Body of pancreas (tissue), 4 donors: Measurements from ENCODE around the gene PAX8. TPM values are rescaled to one million over a fixed set of nuclear protein-coding genes. Genes with fewer than 3 reads are reported as not detected.

Experiments
- ATAC-seq: fragments of 150-250 bp; one replicate; pipeline ENCODE4 v1.9.1; 2016
- DNase-seq, 4 donors: peaks; one replicate each; pipeline ENCODE4 v3.0.0-alpha.2; 2019
- H3K27ac ChIP-seq, 4 donors: fragments of 200-600 bp; sonication (generic); 1 replicate in 3 of 4; 2 replicates in 1 of 4; pipeline versions ENCODE4 v1.5.1 to v1.6.1; 2016 to 2019; ENCODE audit warnings: mild to moderate bottlenecking in 1 of 4, mixed read lengths in 1 of 4, moderate library complexity in 1 of 4
- H3K27me3 ChIP-seq, 2 donors: fragments of 200-600 bp; sonication (generic); one replicate each; pipeline ENCODE4 v1.6.0; 2016; ENCODE audit warnings: mild to moderate bottlenecking in 1 of 2
- H3K36me3 ChIP-seq, 2 donors: fragments of 200-600 bp; sonication (generic); replicated peaks in 1 of 2; 2 replicates each; pipeline ENCODE4 v1.5.1; 2016; ENCODE audit warnings: low read depth in 2 of 2; ENCODE audit not compliant: insufficient read depth in 1 of 2
- H3K4me1 ChIP-seq: fragments of 200-600 bp; sonication (generic); one replicate; pipeline ENCODE4 v1.6.0; 2016
- H3K4me3 ChIP-seq, 2 donors: fragments of 200-600 bp; sonication (generic); 1 replicate in 1 of 2; 2 replicates in 1 of 2; pipeline ENCODE4 v1.5.1; 2016 to 2019
- H3K9me3 ChIP-seq, 3 donors: fragments of 200-600 bp; sonication (generic); 1 replicate in 2 of 3; 2 replicates in 1 of 3; pipeline ENCODE4 v1.5.1; 2016
- POLR2A ChIP-seq, 3 donors: fragments of 450-650 bp; IDR thresholded peaks; one replicate each; pipeline ENCODE4 v1.6.1; 2016; ENCODE audit warnings: antibody characterized with exemption in 3 of 3, mild to moderate bottlenecking in 2 of 3
- WGBS, 2 donors: methylation state at CpG; one replicate each; pipeline ENCODE4 v1.1.5; 2017; 5-methylcytosine and 5-hydroxymethylcytosine counted together
- intact Hi-C: fragments of 100-400 bp; cut with DNase I; formaldehyde crosslinking; loops from one replicate; pipeline ENCODE4 v1.15.1; 2023
- total RNA-seq, 2 donors: library from RNA; depleted of rRNA; stranded (reverse); fragments of >200 nt; gene quantifications; one replicate each; pipeline ENCODE4 v1.1.0, GENCODE V29; 2016
- TF ChIP-seq, protein P1 (sequence below), 7 experiments: fragments of 450-650 bp in 4 of 7; fragments of 200-600 bp in 3 of 7; sonication (generic) in 3 of 7; IDR thresholded peaks; one replicate each; pipeline ENCODE4 v1.5.1; 2016 to 2019; ENCODE audit warnings: antibody characterized with exemption in 7 of 7

The PAX8 gene
- total RNA-seq, 2 donors from 2014 or later = 0.52 to 2.3 TPM

DNA sequence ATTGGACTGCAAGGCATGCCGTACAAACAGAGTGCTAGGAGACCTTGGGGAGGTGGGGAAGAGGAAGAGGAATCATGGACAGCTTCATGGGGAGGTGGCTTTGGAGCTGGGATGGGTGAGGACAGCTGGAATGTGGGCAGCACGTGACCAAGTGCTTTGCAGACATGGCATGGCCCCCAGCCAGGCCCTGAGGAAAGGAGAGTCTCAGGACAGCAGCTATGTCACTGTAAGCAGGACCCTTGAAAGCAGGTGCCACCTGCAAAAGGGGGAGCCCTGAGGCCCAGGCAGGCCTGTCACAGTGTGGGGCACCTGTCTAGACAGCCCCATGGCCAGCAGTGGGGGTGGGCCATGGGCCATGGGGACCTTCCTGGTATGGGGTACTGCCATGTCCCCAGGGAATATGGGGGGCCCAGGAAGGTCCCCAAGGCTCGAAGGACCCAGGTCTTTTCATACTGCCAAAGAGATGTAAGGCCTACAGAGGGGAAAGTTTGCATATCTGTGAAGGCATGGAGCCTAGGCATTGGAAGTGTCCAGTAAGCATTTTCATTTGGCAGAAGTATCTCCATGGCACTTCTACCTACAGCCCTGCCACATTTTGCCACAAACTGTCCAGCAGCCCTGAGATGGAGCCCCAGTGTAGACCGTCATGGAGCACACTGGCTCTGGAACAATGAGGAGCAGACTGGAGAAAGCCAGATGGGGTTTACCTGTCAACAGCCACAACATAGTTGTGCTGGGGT is 9.9 kb downstream of the PAX8 start:
- H3K4me3 ChIP-seq = no peak overlapping the region
- TF ChIP-seq, protein P1, sequence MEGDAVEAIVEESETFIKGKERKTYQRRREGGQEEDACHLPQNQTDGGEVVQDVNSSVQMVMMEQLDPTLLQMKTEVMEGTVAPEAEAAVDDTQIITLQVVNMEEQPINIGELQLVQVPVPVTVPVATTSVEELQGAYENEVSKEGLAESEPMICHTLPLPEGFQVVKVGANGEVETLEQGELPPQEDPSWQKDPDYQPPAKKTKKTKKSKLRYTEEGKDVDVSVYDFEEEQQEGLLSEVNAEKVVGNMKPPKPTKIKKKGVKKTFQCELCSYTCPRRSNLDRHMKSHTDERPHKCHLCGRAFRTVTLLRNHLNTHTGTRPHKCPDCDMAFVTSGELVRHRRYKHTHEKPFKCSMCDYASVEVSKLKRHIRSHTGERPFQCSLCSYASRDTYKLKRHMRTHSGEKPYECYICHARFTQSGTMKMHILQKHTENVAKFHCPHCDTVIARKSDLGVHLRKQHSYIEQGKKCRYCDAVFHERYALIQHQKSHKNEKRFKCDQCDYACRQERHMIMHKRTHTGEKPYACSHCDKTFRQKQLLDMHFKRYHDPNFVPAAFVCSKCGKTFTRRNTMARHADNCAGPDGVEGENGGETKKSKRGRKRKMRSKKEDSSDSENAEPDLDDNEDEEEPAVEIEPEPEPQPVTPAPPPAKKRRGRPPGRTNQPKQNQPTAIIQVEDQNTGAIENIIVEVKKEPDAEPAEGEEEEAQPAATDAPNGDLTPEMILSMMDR (IDR thresholded peaks at IDR 0.05) = no peak
- TF ChIP-seq POLR2A (IDR thresholded peaks at IDR 0.05) = no peak
- no peaks in the 10 kb centered on the region for H3K27me3 ChIP-seq
- no peak overlapping the region for H3K27ac ChIP-seq
- 64 to 79% methylated on average over 3 to 4 of the region's 4 CpGs for WGBS, 2 donors
- peaks cover 21% of the 10 kb centered on the region for H3K4me1 ChIP-seq
- H3K36me3 ChIP-seq = no peaks in the 10 kb centered on the region
- intact Hi-C loops = no loop called here
- ATAC-seq (no peak), DNase-seq (no peak)
- H3K9me3 ChIP-seq = no peaks in the 10 kb centered on the region

DNA sequence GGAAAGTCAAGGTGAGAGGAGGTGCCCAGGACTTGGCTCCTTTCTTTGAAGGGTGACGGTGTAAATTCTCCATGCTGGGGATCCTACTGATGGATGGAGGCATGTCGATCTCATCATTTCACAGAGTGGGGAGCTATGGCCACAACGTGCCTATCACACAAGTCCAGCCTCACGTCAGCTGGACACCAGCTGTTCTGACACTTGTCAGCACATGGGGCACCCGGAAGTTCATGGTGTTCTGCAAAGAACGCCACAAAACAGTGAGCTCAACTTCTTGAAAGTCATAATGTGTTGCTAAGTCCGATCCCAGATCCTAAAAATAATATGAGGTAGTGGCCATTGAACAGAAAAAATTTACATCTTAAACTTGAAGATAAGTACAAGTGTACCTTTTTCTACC is 12.3 kb downstream of the PAX8 start:
- DNase-seq = no peak
- intact Hi-C loops = no loop called here
- Histone ChIP-seq H3K27me3 (no peaks in the 10 kb centered on the region), H3K27ac (no peak overlapping the region), H3K9me3 (no peaks in the 10 kb centered on the region), H3K4me1 (peaks cover 10% of the 10 kb centered on the region), H3K36me3 (no peaks in the 10 kb centered on the region), H3K4me3 (no peak overlapping the region)
- TF ChIP-seq POLR2A (IDR thresholded peaks at IDR 0.05) = no peak
- TF ChIP-seq, protein P1 (IDR thresholded peaks at IDR 0.05) = no peak
- 65 to 71% methylated on average over 7 of the region's 7 CpGs for WGBS, 2 donors
- no peak for ATAC-seq

DNA sequence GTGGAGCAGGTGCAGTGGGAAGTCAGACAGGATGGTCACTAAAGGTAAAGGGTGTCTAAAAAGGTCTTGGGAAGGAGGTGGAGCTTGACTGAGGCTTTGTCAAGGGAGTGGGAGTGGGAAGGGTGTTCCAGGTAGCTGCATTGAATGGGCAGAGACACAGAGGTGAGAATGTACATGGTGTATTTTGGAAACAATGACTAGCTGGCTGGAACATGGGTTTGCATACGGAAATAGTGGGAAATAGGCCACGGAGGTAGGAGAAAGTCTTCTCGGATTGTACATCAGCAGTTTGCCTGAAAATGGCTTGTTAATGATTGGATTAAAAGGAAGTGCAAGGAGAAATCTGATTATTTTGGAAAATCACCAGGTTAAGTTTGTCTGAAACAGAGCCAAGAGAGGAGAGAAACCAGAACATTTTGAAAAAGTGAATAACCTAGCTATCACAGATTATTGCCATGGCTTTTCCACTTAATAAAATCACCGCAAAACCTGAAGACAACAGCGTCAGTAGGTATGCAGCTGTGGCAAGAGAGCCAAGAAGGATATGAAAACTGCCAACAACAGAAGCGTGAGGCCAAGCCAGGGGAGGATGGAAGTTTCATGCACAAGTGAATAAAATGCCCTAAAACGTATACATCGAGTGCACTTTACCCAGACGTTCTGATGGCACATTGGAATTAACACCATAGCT is 13.9 kb downstream of the PAX8 start:
- 53 to 56% methylated on average over 9 of the region's 9 CpGs for WGBS, 2 donors
- H3K4me3 ChIP-seq = no peak overlapping the region
- DNase-seq (no peak), ATAC-seq (peak; percentile 64)
- no peaks in the 10 kb centered on the region for H3K9me3 ChIP-seq
- H3K27ac ChIP-seq = peak overlapping the region in 3 of 4 donors; percentile 17 to 58 (median 41)
- TF ChIP-seq, protein P1 (IDR thresholded peaks at IDR 0.05) = no peak
- TF ChIP-seq POLR2A (IDR thresholded peaks at IDR 0.05) = no peak
- intact Hi-C loops = no loop called here
- no peaks in the 10 kb centered on the region for H3K27me3 ChIP-seq
- peaks cover 10% of the 10 kb centered on the region for H3K4me1 ChIP-seq
- H3K36me3 ChIP-seq = no peaks in the 10 kb centered on the region

DNA sequence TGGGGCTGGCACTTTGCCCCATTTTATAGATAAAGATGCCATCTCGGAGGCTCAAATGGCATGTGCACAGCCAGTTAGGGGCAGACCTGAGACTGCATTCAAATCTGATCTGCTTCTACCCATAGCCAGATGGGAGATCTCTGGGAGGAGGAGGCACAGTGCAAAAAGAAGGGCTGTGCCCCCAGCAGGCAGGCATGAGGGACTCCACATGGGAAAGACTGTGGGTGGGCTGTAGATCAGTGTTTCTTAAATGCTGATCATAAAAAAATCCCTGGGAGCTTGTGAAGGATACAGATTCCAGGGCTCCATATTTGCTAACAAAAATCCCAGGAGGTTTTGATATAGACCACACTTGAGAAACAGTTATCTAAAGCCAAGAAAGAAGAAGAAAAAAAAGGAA is 15.2 kb downstream of the PAX8 start:
- peaks cover 7% of the 10 kb centered on the region for H3K4me1 ChIP-seq
- ATAC-seq (no peak), DNase-seq (no peak)
- no peaks in the 10 kb centered on the region for H3K27me3 ChIP-seq
- H3K4me3 ChIP-seq = no peak overlapping the region
- intact Hi-C loops = no loop called here
- no peak overlapping the region for H3K27ac ChIP-seq
- no peaks in the 10 kb centered on the region for H3K9me3 ChIP-seq
- WGBS, 2 donors = 25 to 39% methylated on average over 1 of the region's 1 CpG
- H3K36me3 ChIP-seq = no peaks in the 10 kb centered on the region
- no peak for TF ChIP-seq POLR2A (IDR thresholded peaks at IDR 0.05)
- TF ChIP-seq, protein P1 (IDR thresholded peaks at IDR 0.05) = no peak
